SK-N-MC (cell line): Measurements from ENCODE around the gene HFM1.

ENCODE experiments used
- EZH2 ChIP-seq: fragments of 200-600 bp; sonication (generic); IDR thresholded peaks from one replicate; pipeline ENCODE4 v1.6.1; 2017; ENCODE audit warnings: antibody characterized with exemption
- FOXP2 ChIP-seq: optimal IDR thresholded peaks from 2 replicates; pipeline ENCODE3; 2011; ENCODE audit warnings: mild to moderate bottlenecking, moderate library complexity; ENCODE audit not compliant: insufficient read depth; ENCODE audit errors: extremely low read length, control extremely low read depth
- POLR2AphosphoS5 ChIP-seq: IDR thresholded peaks from 2 replicates; pipeline ENCODE4 v1.6.1; 2012; ENCODE audit warnings: mild to moderate bottlenecking, low read depth, low read length, borderline replicate concordance

DNA sequence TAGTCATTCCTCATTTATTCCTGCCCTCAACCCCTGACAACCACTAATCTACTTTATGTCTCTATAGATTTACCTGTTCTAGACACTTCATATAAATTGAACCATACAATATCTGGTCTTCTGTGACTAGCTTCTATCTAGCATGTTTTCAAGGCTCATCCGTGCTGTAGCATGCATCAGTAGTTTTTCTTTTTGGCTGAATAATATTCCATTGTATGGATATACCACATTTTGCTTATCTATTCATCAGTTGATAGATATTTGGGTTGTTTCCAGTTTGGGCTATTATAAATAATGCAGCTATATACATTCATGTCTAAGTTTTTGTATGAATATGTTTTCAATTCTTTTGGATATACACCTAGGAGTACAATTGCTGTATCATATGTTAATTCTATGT, 101.5 kb downstream of the HFM1 start:
- TF ChIP-seq EZH2 (no peak), POLR2AphosphoS5 (no peak), FOXP2 (no peak)
